Panc1 (cell line): Measurements from ENCODE around the gene TBR1. TPM values are rescaled to one million over a fixed set of nuclear protein-coding genes. Genes with fewer than 3 reads are reported as not detected.

Experiments
- ATAC-seq: fragments of 200-7000 bp; cut with Tn5 transposase; 2 replicates; pipeline ENCODE4 v1.9.1; 2020; ENCODE audit warnings: mild to moderate bottlenecking, moderate library complexity
- BruUV-seq: library from RNA; stranded (reverse); fragments of 400-500 nt; replicated peaks from 2 replicates; lab custom pipeline; 2021; lab: Mats Ljungman, UMichigan
- CTCF ChIA-PET: fragments of 300-600 bp; sonication (Branson Sonifier 250); formaldehyde crosslinking; loops from one replicate; lab custom pipeline; 2022; ENCODE audit warnings: antibody characterized with exemption; lab: Charles Lee
- POLR2A ChIA-PET: fragments of 300-600 bp; sonication (Branson Sonifier 250); formaldehyde crosslinking; loops from one replicate; lab custom pipeline; 2022; ENCODE audit warnings: antibody characterized with exemption; lab: Charles Lee
- DNase-seq: peaks from one replicate; pipeline ENCODE4 v3.0.0-alpha.2; 2010; ENCODE audit warnings: low read depth, low spot score
- H3K27ac ChIP-seq: 2 replicates; pipeline ENCODE4 v1.5.1; 2011; ENCODE audit warnings: mild to moderate bottlenecking, low read length, inconsistent platforms
- H3K27me3 ChIP-seq: fragments of 200-500 bp; sonication (Bioruptor generic); 2 replicates; pipeline ENCODE4 v1.6.0; 2014; ENCODE audit warnings: low read length, inconsistent platforms; ENCODE audit not compliant: control insufficient read depth, insufficient read depth
- H3K36me3 ChIP-seq: fragments of 200-500 bp; sonication (Bioruptor generic); 2 replicates; pipeline ENCODE4 v1.5.1; 2014; ENCODE audit warnings: inconsistent platforms, mild to moderate bottlenecking, low read length, moderate library complexity; ENCODE audit not compliant: control insufficient read depth, insufficient read depth
- H3K4me1 ChIP-seq: 2 replicates; pipeline ENCODE4 v1.5.1; 2011; ENCODE audit warnings: inconsistent platforms, mild to moderate bottlenecking, low read length, moderate library complexity; ENCODE audit not compliant: control insufficient read depth, insufficient read depth
- H3K4me3 ChIP-seq, 2 experiments: 2 replicates each; pipeline ENCODE4 v1.5.1; 2011 to 2012; ENCODE audit warnings: low read depth in 2 of 2, low read length in 2 of 2, mild to moderate bottlenecking in 2 of 2, inconsistent platforms in 1 of 2, moderate library complexity in 1 of 2
- H3K9me3 ChIP-seq: fragments of 200-500 bp; sonication (Bioruptor generic); 2 replicates; pipeline ENCODE4 v1.5.1; 2014; ENCODE audit warnings: low read depth, mild to moderate bottlenecking, inconsistent platforms, low read length, moderate library complexity; ENCODE audit not compliant: control insufficient read depth, insufficient read depth
- POLR2AphosphoS5 ChIP-seq: IDR thresholded peaks from 2 replicates; pipeline ENCODE4 v1.6.1; 2012; ENCODE audit warnings: mild to moderate bottlenecking, low read depth, low read length, moderate library complexity
- SIN3A ChIP-seq: IDR thresholded peaks from 2 replicates; pipeline ENCODE4 v1.6.1; 2012; ENCODE audit warnings: low read depth, mild to moderate bottlenecking, low read length, moderate library complexity, borderline replicate concordance; ENCODE audit not compliant: insufficient read depth
- TCF7L2 ChIP-seq: IDR thresholded peaks from 2 replicates; pipeline ENCODE4 v1.6.1; 2011; ENCODE audit warnings: mild to moderate bottlenecking, low read depth, low read length, inconsistent platforms
- in situ Hi-C: cut with HindIII; loops from 2 replicates; pipeline ENCODE4 v1.10.0; 2016; ENCODE audit warnings: low sequenced_read_pairs, low pct_unique_long_range_greater_than_20kb
- intact Hi-C: fragments of 100-400 bp; cut with micrococcal nuclease; formaldehyde crosslinking; loops from one replicate; pipeline ENCODE4 v1.10.0; 2022; ENCODE audit not compliant: unreplicated experiment
- total RNA-seq: library from RNA; stranded (reverse); gene quantifications from one replicate; pipeline ENCODE4 v1.2.1, GENCODE V29; 2021; ENCODE audit not compliant: unreplicated experiment
- TF ChIP-seq, protein P1 (sequence below), 2 experiments: IDR thresholded peaks; 2 replicates each; pipeline ENCODE4 v1.6.1; 2011 to 2012; ENCODE audit warnings: low read depth in 2 of 2, control low read depth in 1 of 2, low read length in 1 of 2, mild to moderate bottlenecking in 1 of 2, moderate library complexity in 1 of 2; ENCODE audit not compliant: insufficient read depth in 1 of 2
- TF ChIP-seq, protein P2 (sequence below): fragments of 450-650 bp; IDR thresholded peaks from 2 replicates; pipeline ENCODE4 v1.5.1; 2017; ENCODE audit warnings: mild to moderate bottlenecking

TBR1 gene
- total RNA-seq, 1 experiment from 2014 or later: not detected

- CTCF ChIA-PET: no interaction called here
- peaks cover 10% of the 10 kb centered on the region for H3K27me3 ChIP-seq
These were observed 7.6 kb downstream of the TBR1 start for GRCh38 chr2:161423421-161424393.

DNA sequence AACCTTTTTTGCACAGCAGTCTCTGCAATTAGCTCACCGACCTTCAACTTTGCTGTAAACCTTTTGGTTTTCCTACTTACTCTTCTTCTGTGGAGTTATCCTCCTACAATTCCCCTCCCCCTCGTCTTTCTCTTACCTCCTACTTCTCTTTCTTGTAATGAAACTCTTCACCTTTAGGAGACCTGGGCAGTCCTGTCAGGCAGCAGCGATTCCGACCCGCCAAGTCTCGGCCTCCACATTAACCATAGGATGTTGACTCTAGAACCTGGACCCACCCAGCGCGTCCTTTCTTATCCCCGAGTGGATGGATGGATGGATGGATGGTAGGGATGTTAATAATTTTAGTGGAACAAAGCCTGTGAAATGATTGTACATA lies 8.3 kb downstream of the TBR1 start:
- ChIA-PET CTCF (no interaction called here), POLR2A (no interaction called here)
- Histone ChIP-seq H3K4me3 (no peak overlapping the region), H3K27me3 (peaks cover 7% of the 10 kb centered on the region), H3K9me3 (no peaks in the 10 kb centered on the region), H3K36me3 (no peaks in the 10 kb centered on the region), H3K27ac (no peak overlapping the region), H3K4me1 (no peaks in the 10 kb centered on the region)
- DNase-seq (no peak), ATAC-seq (no peak)
- intact Hi-C loops (no loop called here), in situ Hi-C loops (no loop called here)
- no TSS peak for BruUV-seq
- TF ChIP-seq, protein P1, sequence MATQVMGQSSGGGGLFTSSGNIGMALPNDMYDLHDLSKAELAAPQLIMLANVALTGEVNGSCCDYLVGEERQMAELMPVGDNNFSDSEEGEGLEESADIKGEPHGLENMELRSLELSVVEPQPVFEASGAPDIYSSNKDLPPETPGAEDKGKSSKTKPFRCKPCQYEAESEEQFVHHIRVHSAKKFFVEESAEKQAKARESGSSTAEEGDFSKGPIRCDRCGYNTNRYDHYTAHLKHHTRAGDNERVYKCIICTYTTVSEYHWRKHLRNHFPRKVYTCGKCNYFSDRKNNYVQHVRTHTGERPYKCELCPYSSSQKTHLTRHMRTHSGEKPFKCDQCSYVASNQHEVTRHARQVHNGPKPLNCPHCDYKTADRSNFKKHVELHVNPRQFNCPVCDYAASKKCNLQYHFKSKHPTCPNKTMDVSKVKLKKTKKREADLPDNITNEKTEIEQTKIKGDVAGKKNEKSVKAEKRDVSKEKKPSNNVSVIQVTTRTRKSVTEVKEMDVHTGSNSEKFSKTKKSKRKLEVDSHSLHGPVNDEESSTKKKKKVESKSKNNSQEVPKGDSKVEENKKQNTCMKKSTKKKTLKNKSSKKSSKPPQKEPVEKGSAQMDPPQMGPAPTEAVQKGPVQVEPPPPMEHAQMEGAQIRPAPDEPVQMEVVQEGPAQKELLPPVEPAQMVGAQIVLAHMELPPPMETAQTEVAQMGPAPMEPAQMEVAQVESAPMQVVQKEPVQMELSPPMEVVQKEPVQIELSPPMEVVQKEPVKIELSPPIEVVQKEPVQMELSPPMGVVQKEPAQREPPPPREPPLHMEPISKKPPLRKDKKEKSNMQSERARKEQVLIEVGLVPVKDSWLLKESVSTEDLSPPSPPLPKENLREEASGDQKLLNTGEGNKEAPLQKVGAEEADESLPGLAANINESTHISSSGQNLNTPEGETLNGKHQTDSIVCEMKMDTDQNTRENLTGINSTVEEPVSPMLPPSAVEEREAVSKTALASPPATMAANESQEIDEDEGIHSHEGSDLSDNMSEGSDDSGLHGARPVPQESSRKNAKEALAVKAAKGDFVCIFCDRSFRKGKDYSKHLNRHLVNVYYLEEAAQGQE (IDR thresholded peaks at IDR 0.05; ENCODE audit: insufficient read depth in 1 of 2, low read depth in 2 of 2, low read length in 1 of 2): no peak
- TF ChIP-seq, protein P2, sequence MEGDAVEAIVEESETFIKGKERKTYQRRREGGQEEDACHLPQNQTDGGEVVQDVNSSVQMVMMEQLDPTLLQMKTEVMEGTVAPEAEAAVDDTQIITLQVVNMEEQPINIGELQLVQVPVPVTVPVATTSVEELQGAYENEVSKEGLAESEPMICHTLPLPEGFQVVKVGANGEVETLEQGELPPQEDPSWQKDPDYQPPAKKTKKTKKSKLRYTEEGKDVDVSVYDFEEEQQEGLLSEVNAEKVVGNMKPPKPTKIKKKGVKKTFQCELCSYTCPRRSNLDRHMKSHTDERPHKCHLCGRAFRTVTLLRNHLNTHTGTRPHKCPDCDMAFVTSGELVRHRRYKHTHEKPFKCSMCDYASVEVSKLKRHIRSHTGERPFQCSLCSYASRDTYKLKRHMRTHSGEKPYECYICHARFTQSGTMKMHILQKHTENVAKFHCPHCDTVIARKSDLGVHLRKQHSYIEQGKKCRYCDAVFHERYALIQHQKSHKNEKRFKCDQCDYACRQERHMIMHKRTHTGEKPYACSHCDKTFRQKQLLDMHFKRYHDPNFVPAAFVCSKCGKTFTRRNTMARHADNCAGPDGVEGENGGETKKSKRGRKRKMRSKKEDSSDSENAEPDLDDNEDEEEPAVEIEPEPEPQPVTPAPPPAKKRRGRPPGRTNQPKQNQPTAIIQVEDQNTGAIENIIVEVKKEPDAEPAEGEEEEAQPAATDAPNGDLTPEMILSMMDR: no peak
- TF ChIP-seq POLR2AphosphoS5 (no peak), SIN3A (no peak), TCF7L2 (no peak)

More at GRCh38 chr2:161423421-161424393, 7.6 kb downstream of the TBR1 start:
- Histone ChIP-seq H3K4me1 (peaks cover 3% of the 10 kb centered on the region; the same call in 1 of the 2 replicates), H3K4me3 (no peak overlapping the region), H3K36me3 (no peaks in the 10 kb centered on the region), H3K9me3 (no peaks in the 10 kb centered on the region), H3K27ac (no peak overlapping the region)
- DNase-seq (no peak), ATAC-seq (no peak)
- POLR2A ChIA-PET: no interaction called here
- intact Hi-C loops (no loop called here), in situ Hi-C loops (no loop called here)
- TF ChIP-seq SIN3A: no peak
- TF ChIP-seq POLR2AphosphoS5: no peak
- TF ChIP-seq, protein P1 (IDR thresholded peaks at IDR 0.05; ENCODE audit: insufficient read depth in 1 of 2, low read depth in 2 of 2, low read length in 1 of 2): no peak
- TF ChIP-seq TCF7L2: no peak
- TF ChIP-seq, protein P2: no peak
- no TSS peak for BruUV-seq
